Gastrocnemius medialis (tissue), 4 donors: ENCODE results near the gene NTM. TPM values are rescaled to one million over a fixed set of nuclear protein-coding genes. Genes with fewer than 3 reads are reported as not detected.

ENCODE experiments used
- ATAC-seq, 2 donors: fragments of 150-250 bp; one replicate each; pipeline ENCODE4 v1.9.1; 2016
- DNase-seq, 2 donors: peaks; one replicate each; pipeline ENCODE4 v3.0.0-alpha.2; 2019
- H3K27ac ChIP-seq, 4 donors: fragments of 200-600 bp; sonication (generic); 1 replicate in 1 of 4; 2 replicates in 3 of 4; pipeline ENCODE4 v1.5.1; 2016 to 2018; ENCODE audit warnings: mild to moderate bottlenecking in 2 of 4, moderate library complexity in 1 of 4
- H3K27me3 ChIP-seq, 3 donors: fragments of 200-600 bp; sonication (generic) in 2 of 3; 1 replicate in 1 of 3; 2 replicates in 2 of 3; pipeline versions ENCODE4 v1.5.1 to v1.6.0; 2016 to 2019; ENCODE audit warnings: mild to moderate bottlenecking in 1 of 3, moderate library complexity in 1 of 3
- H3K36me3 ChIP-seq, 2 donors: fragments of 200-600 bp; sonication (generic) in 1 of 2; one replicate each; pipeline ENCODE4 v1.5.1; 2017 to 2018
- H3K4me1 ChIP-seq, 2 donors: fragments of 200-600 bp; sonication (generic) in 1 of 2; one replicate each; pipeline ENCODE4 v1.5.1; 2016 to 2017; ENCODE audit warnings: mild to moderate bottlenecking in 2 of 2
- H3K4me3 ChIP-seq, 4 donors: fragments of 200-600 bp; sonication (generic) in 3 of 4; 1 replicate in 1 of 4; 2 replicates in 3 of 4; pipeline ENCODE4 v1.5.1; 2016 to 2019; ENCODE audit warnings: mild to moderate bottlenecking in 2 of 4
- H3K9me3 ChIP-seq, 3 donors: fragments of 200-600 bp; sonication (generic) in 2 of 3; 1 replicate in 1 of 3; 2 replicates in 2 of 3; pipeline ENCODE4 v1.5.1; 2016 to 2019
- CTCF ChIP-seq, 5 experiments: fragments of 450-650 bp in 3 of 5; fragments of 200-600 bp in 2 of 5; sonication (generic) in 2 of 5; IDR thresholded peaks in 4 of 5; conservative IDR thresholded peaks in 1 of 5; 1 replicate in 4 of 5; 2 replicates in 1 of 5; pipeline ENCODE4 v1.5.1; 2016 to 2019; ENCODE audit warnings: antibody characterized with exemption in 5 of 5, mild to moderate bottlenecking in 3 of 5, moderate library complexity in 3 of 5
- POLR2A ChIP-seq, 2 donors: fragments of 450-650 bp; IDR thresholded peaks; one replicate each; pipeline ENCODE4 v1.6.1; 2017; ENCODE audit warnings: antibody characterized with exemption in 2 of 2, mild to moderate bottlenecking in 2 of 2, moderate library complexity in 2 of 2
- in situ Hi-C, 4 donors: fragments of 200-750 bp; cut with MboI; loops; one replicate each; pipeline versions ENCODE4 v1.15.0 to v1.8.0; 2017; ENCODE audit warnings: low sequenced_read_pairs in 4 of 4
- intact Hi-C: fragments of 100-400 bp; cut with DNase I; formaldehyde crosslinking; loops from one replicate; pipeline ENCODE4 v1.15.1; 2023; ENCODE audit warnings: low total_unique reads
- total RNA-seq, 4 donors: library from RNA; depleted of rRNA; stranded (reverse); fragments of >200 nt; gene quantifications; one replicate each; pipeline versions ENCODE4 v1.1.0 to v1.2.3, GENCODE V29; 2016

NTM gene
- total RNA-seq, 4 donors from 2014 or later: 0.69 TPM; not detected in 3

GRCh38 chr11:132057266-132057665, 686.9 kb downstream of the NTM start:
- no peak overlapping the region for H3K4me3 ChIP-seq
- no peak overlapping the region for H3K27ac ChIP-seq
- DNase-seq (no peak), ATAC-seq (no peak)
- in situ Hi-C loops: no loop called here
- H3K27me3 ChIP-seq: no peaks in the 10 kb centered on the region
- TF ChIP-seq POLR2A (IDR thresholded peaks at IDR 0.05) (no peak), CTCF (IDR thresholded peaks at IDR 0.05 in 4 of 5, conservative IDR thresholded peaks at IDR 0.05 in 1 of 5) (no peak)
- no peaks in the 10 kb centered on the region for H3K36me3 ChIP-seq
- intact Hi-C loops: no loop called here
- H3K9me3 ChIP-seq: no peaks in the 10 kb centered on the region
- H3K4me1 ChIP-seq: peaks cover 0 to 3% of the 10 kb centered on the region in 2 donors

DNA sequence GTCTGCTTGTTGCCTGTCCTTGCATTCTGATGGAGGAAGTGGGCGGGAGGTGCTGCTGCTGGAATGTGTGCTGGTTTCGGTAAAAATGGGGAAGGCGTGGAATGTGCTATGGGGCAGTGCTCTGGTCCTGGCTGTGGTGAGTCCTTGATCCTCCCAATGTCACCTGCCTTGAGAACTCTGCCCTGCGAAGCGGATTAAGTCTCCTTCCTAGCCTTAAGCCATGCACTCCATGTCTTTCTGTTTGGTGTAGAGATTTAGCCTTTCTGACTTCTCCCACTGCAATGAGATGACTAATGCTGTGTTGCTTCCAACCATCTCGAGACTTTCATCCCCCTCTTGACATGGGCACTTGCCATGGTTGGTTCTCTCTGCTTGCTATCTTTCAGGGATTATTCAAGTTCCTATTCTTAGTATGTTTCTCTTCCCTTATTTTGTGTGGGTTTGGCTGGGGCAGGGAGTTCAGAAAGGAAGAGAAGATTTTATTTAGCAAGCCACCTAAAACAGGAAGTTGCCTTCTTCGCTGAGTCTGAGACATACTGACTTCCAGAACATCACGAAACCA, 687.9 kb downstream of the NTM start:
- Histone ChIP-seq H3K36me3 (no peaks in the 10 kb centered on the region), H3K9me3 (no peaks in the 10 kb centered on the region), H3K4me3 (no peak overlapping the region), H3K4me1 (peaks cover 0 to 3% of the 10 kb centered on the region in 2 donors), H3K27me3 (no peaks in the 10 kb centered on the region), H3K27ac (no peak overlapping the region)
- DNase-seq (no peak), ATAC-seq (no peak)
- in situ Hi-C loops: no loop called here
- TF ChIP-seq POLR2A (IDR thresholded peaks at IDR 0.05) (no peak), CTCF (IDR thresholded peaks at IDR 0.05 in 4 of 5, conservative IDR thresholded peaks at IDR 0.05 in 1 of 5) (no peak)
- intact Hi-C loops: no loop called here

- Histone ChIP-seq H3K27ac (no peak overlapping the region), H3K27me3 (no peaks in the 10 kb centered on the region), H3K4me1 (peaks cover 0 to 2% of the 10 kb centered on the region in 2 donors), H3K36me3 (no peaks in the 10 kb centered on the region), H3K4me3 (no peak overlapping the region), H3K9me3 (no peaks in the 10 kb centered on the region)
- intact Hi-C loops: no loop called here
- no peak for TF ChIP-seq POLR2A (IDR thresholded peaks at IDR 0.05)
- no peak for ATAC-seq
- no peak for DNase-seq
- in situ Hi-C loops: no loop called here
Observed at GRCh38 chr11:132060567-132060966, 690.2 kb downstream of the NTM start.

- ATAC-seq: no peak
- Histone ChIP-seq H3K4me3 (no peak overlapping the region), H3K9me3 (no peaks in the 10 kb centered on the region), H3K27ac (no peak overlapping the region), H3K27me3 (no peaks in the 10 kb centered on the region), H3K36me3 (no peaks in the 10 kb centered on the region), H3K4me1 (no peaks in the 10 kb centered on the region)
- no peak for DNase-seq
- in situ Hi-C loops (no loop called here), intact Hi-C loops (no loop called here)
- no peak for TF ChIP-seq POLR2A (IDR thresholded peaks at IDR 0.05)
- TF ChIP-seq CTCF (IDR thresholded peaks at IDR 0.05 in 4 of 5, conservative IDR thresholded peaks at IDR 0.05 in 1 of 5): no peak
Observed at GRCh38 chr11:132062031-132062430, 691.6 kb downstream of the NTM start.

DNA sequence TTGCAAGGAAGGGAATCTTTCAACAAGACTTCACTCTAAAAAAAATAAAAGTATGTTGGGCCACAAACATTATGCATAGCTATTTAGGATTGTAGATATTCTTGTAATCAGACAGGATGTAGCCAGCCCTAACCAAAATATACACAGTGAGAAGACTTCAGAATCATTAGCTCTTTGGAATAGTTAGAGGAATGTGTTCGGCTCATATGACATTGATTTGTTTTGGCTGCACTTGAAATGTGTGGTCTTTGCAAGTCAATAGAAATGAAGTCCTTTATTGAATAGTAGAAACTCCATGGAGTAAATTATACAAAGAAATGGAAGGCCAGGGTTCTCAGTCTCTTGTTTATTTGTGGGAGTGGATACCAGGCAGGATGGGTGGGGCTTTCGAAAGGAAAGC, 692.1 kb downstream of the NTM start:
- H3K36me3 ChIP-seq: no peaks in the 10 kb centered on the region

More for the DNA sequence above, 692.1 kb downstream of the NTM start:
- Histone ChIP-seq H3K4me3 (no peak overlapping the region), H3K27me3 (no peaks in the 10 kb centered on the region), H3K9me3 (no peaks in the 10 kb centered on the region), H3K27ac (no peak overlapping the region), H3K4me1 (no peaks in the 10 kb centered on the region)
- ATAC-seq (no peak), DNase-seq (no peak)
- no peak for TF ChIP-seq CTCF (IDR thresholded peaks at IDR 0.05 in 4 of 5, conservative IDR thresholded peaks at IDR 0.05 in 1 of 5)
- no peak for TF ChIP-seq POLR2A (IDR thresholded peaks at IDR 0.05)
- in situ Hi-C loops: no loop called here
- intact Hi-C loops: no loop called here
